ENCODE results near the gene COPB2. TPM values are rescaled to one million over a fixed set of nuclear protein-coding genes. Genes with fewer than 3 reads are reported as not detected.

The COPB2 gene
- total and polyA plus RNA-seq, 2 donors (not counting 1 experiment from before 2014, with no cell fraction given) = 15.9 to 75.4 TPM

- H3K9me3 Mint-ChIP-seq (ENCODE audit: insufficient read depth) = peaks cover 2% of the 10 kb centered on the region
- no peak overlapping the region for H3K4me3 ChIP-seq (ENCODE audit: control extremely low read depth in 1 of 5, extremely low read depth in 1 of 5, insufficient read depth in 1 of 5, low read depth in 2 of 5, low read length in 4 of 5)
- TF ChIP-seq CTCF (IDR thresholded peaks at IDR 0.05) (no peak), EZH2 (IDR thresholded peaks at IDR 0.05; ENCODE audit: borderline replicate concordance, insufficient read depth, low read depth, low read length, poor library complexity, severe bottlenecking) (no peak)
- ChIA-PET POLR2A (no interaction called here), CTCF (interaction anchor here (0.8 kb wide), 1 partner anchor 11 kb away, joined by 3 read pairs; no protein-coding TSS in a partner anchor)
- peaks cover 0 to 4% of the 10 kb centered on the region in 2 experiments for H3K36me3 ChIP-seq (replicated peaks in 1 of 2; ENCODE audit: control extremely low read depth in 1 of 2, control insufficient read depth in 1 of 2, extremely low read depth in 1 of 2, insufficient read depth in 2 of 2, low read length in 1 of 2)
- ATAC-seq (ENCODE audit: low read depth) (no peak), DNase-seq (no peak)
- H3K27ac ChIP-seq (ENCODE audit: low read length in 2 of 2) = no peak overlapping the region
- H3K4me2 ChIP-seq (replicated peaks; ENCODE audit: low read depth, low read length, poor library complexity, severe bottlenecking) = no peak overlapping the region
- H3K9me3 ChIP-seq (ENCODE audit: control extremely low read depth in 1 of 3, control insufficient read depth in 2 of 3, insufficient read depth in 1 of 3, low read length in 2 of 3) = peaks cover 0 to 4% (median 0%) of the 10 kb centered on the region in 3 donors
- H4K20me1 ChIP-seq (ENCODE audit: control insufficient read depth, insufficient read depth, low read length, poor library complexity, severe bottlenecking) = no peaks in the 10 kb centered on the region
- H3K9ac ChIP-seq (ENCODE audit: low read length) = no peak overlapping the region
- intact Hi-C loops (cut with micrococcal nuclease) = loop anchor here (5.0 to 10.0 kb wide), 2 partner anchors 737 to 1600 kb away; partner anchors contain the start of genes FAIM and SLC25A36
- peaks cover 0 to 13% (median 3%) of the 10 kb centered on the region in 4 experiments for H3K27me3 ChIP-seq (replicated peaks in 1 of 4; ENCODE audit: control extremely low read depth in 1 of 4, control insufficient read depth in 3 of 4, insufficient read depth in 4 of 4, low read length in 3 of 4)
- H3K4me1 Mint-ChIP-seq = peaks cover 8% of the 10 kb centered on the region
- peaks cover 36% of the 10 kb centered on the region for H3K79me2 ChIP-seq (ENCODE audit: control insufficient read depth, insufficient read depth, low read length)
- peaks cover 10 to 14% of the 10 kb centered on the region in 2 donors for H3K4me1 ChIP-seq (ENCODE audit: control insufficient read depth in 2 of 2, insufficient read depth in 2 of 2, low read length in 2 of 2)
- H3K27me3 Mint-ChIP-seq = peaks cover 26% of the 10 kb centered on the region
- H2AFZ ChIP-seq (ENCODE audit: insufficient read depth, low read depth, low read length, poor library complexity, severe bottlenecking) = peak overlapping the region; percentile 99
- no peak overlapping the region for H3K27ac Mint-ChIP-seq
- H3K4me3 Mint-ChIP-seq = no peak overlapping the region
Observed at GRCh38 chr3:139342054-139342453, 47.4 kb downstream of the COPB2 start.

- Histone ChIP-seq H3K79me2 (ENCODE audit: control insufficient read depth, insufficient read depth, low read length) (peaks cover 28% of the 10 kb centered on the region), H3K9me3 (ENCODE audit: control extremely low read depth in 1 of 3, control insufficient read depth in 2 of 3, insufficient read depth in 1 of 3, low read length in 2 of 3) (peaks cover 0 to 4% (median 0%) of the 10 kb centered on the region in 3 donors), H3K27me3 (replicated peaks in 1 of 4; ENCODE audit: control extremely low read depth in 1 of 4, control insufficient read depth in 3 of 4, insufficient read depth in 4 of 4, low read length in 3 of 4) (peaks cover 0 to 13% (median 3%) of the 10 kb centered on the region in 4 experiments), H3K9ac (ENCODE audit: low read length) (no peak overlapping the region), H2AFZ (ENCODE audit: insufficient read depth, low read depth, low read length, poor library complexity, severe bottlenecking) (no peak overlapping the region), H3K27ac (ENCODE audit: low read length in 2 of 2) (no peak overlapping the region), H3K4me3 (ENCODE audit: control extremely low read depth in 1 of 5, extremely low read depth in 1 of 5, insufficient read depth in 1 of 5, low read depth in 2 of 5, low read length in 4 of 5) (no peak overlapping the region), H3K4me1 (ENCODE audit: control insufficient read depth in 2 of 2, insufficient read depth in 2 of 2, low read length in 2 of 2) (peaks cover 10 to 14% of the 10 kb centered on the region in 2 donors), H3K36me3 (replicated peaks in 1 of 2; ENCODE audit: control extremely low read depth in 1 of 2, control insufficient read depth in 1 of 2, extremely low read depth in 1 of 2, insufficient read depth in 2 of 2, low read length in 1 of 2) (no peaks in the 10 kb centered on the region), H3K4me2 (replicated peaks; ENCODE audit: low read depth, low read length, poor library complexity, severe bottlenecking) (no peak overlapping the region), H4K20me1 (ENCODE audit: control insufficient read depth, insufficient read depth, low read length, poor library complexity, severe bottlenecking) (no peaks in the 10 kb centered on the region)
- CTCF ChIA-PET = no interaction called here
- Mint-ChIP-seq H3K4me3 (no peak overlapping the region), H3K27me3 (peaks cover 26% of the 10 kb centered on the region), H3K4me1 (peaks cover 8% of the 10 kb centered on the region), H3K9me3 (ENCODE audit: insufficient read depth) (peaks cover 2% of the 10 kb centered on the region), H3K27ac (no peak overlapping the region)
- no peak for ATAC-seq (ENCODE audit: low read depth)
- intact Hi-C loops (cut with micrococcal nuclease) = loop anchor here (5.0 to 10.0 kb wide), 2 partner anchors 736 to 1602 kb away; partner anchors contain the start of genes FAIM and SLC25A36
- no peak for DNase-seq
- TF ChIP-seq EZH2 (IDR thresholded peaks at IDR 0.05; ENCODE audit: borderline replicate concordance, insufficient read depth, low read depth, low read length, poor library complexity, severe bottlenecking) (no peak), CTCF (IDR thresholded peaks at IDR 0.05) (no peak)
- POLR2A ChIA-PET = no interaction called here
Observed at GRCh38 chr3:139340784-139341183, 48.7 kb downstream of the COPB2 start.

All from B cell (primary cell).